Measurements from ENCODE around the gene TMEM259.

TMEM259 gene

GRCh38 chr19:1039646-1040475 lies 18.9 kb upstream of the TMEM259 start, which contains the start of gene ABCA7:
Gene ABCA7 (plus strand): TSS chr19:1040107. CDS start chr19:1041362, 1,255 bp downstream.
- peak; percentile 93 for DNase-seq (ENCODE audit: low read depth)
- in situ Hi-C loops (cut with HindIII; ENCODE audit: low sequenced_read_pairs), result no loop called here
- H3K4me3 ChIP-seq (ENCODE audit: low read depth, low read length), result peak within 1 kb of the TSS; percentile 50
- TF ChIP-seq CTCF (IDR thresholded peaks at IDR 0.05; ENCODE audit: low read depth, low read length, missing control alignments), result no peak

GRCh38 chr19:1038978-1039645 lies 18.2 kb upstream of the TMEM259 start:
- TF ChIP-seq CTCF (IDR thresholded peaks at IDR 0.05; ENCODE audit: low read depth, low read length, missing control alignments), result no peak
- peak overlapping the region; percentile 50 for H3K4me3 ChIP-seq (ENCODE audit: low read depth, low read length)
- DNase-seq (ENCODE audit: low read depth), result no peak
- in situ Hi-C loops (cut with HindIII; ENCODE audit: low sequenced_read_pairs), result no loop called here

- no peak for TF ChIP-seq CTCF (IDR thresholded peaks at IDR 0.05; ENCODE audit: low read depth, low read length, missing control alignments)
- DNase-seq (ENCODE audit: low read depth), result no peak
- H3K4me3 ChIP-seq (ENCODE audit: low read depth, low read length), result no peak overlapping the region
- in situ Hi-C loops (cut with HindIII; ENCODE audit: low sequenced_read_pairs), result no loop called here
Observed at GRCh38 chr19:1037621-1038064, 16.7 kb upstream of the TMEM259 start.

GRCh38 chr19:1035998-1036621 lies 15.2 kb upstream of the TMEM259 start:
- DNase-seq (ENCODE audit: low read depth), result no peak
- H3K4me3 ChIP-seq (ENCODE audit: low read depth, low read length), result no peak overlapping the region
- in situ Hi-C loops (cut with HindIII; ENCODE audit: low sequenced_read_pairs), result no loop called here
- TF ChIP-seq CTCF (IDR thresholded peaks at IDR 0.05; ENCODE audit: low read depth, low read length, missing control alignments), result peak; percentile 16

- no peak for TF ChIP-seq CTCF (IDR thresholded peaks at IDR 0.05; ENCODE audit: low read depth, low read length, missing control alignments)
- in situ Hi-C loops (cut with HindIII; ENCODE audit: low sequenced_read_pairs), result no loop called here
- H3K4me3 ChIP-seq (ENCODE audit: low read depth, low read length), result no peak overlapping the region
- no peak for DNase-seq (ENCODE audit: low read depth)
Observed at GRCh38 chr19:1032264-1032867, 11.4 kb upstream of the TMEM259 start.
